IPS-15b (cell line): ENCODE data around the gene ACER2.
A peak's percentile ranks its signal among the peaks of the same experiment; 100 is the strongest.

Experiments used
- H3K27me3 ChIP-seq: one replicate; pipeline ENCODE4 v1.6.1; 2013; ENCODE audit warnings: low read length; ENCODE audit not compliant: control insufficient read depth, insufficient read depth
- H3K36me3 ChIP-seq: one replicate; pipeline ENCODE4 v1.6.1; 2013; ENCODE audit warnings: low read length; ENCODE audit not compliant: control insufficient read depth, insufficient read depth
- H3K4me1 ChIP-seq: one replicate; pipeline ENCODE4 v1.6.1; 2013; ENCODE audit warnings: mild to moderate bottlenecking, low read length; ENCODE audit not compliant: control insufficient read depth, insufficient read depth
- H3K4me3 ChIP-seq: one replicate; pipeline ENCODE4 v1.5.1; 2013; ENCODE audit warnings: low read depth, low read length
- H3K9ac ChIP-seq: one replicate; pipeline ENCODE4 v1.6.1; 2013; ENCODE audit warnings: low read depth, mild to moderate bottlenecking, low read length
- H3K9me3 ChIP-seq: one replicate; pipeline ENCODE4 v1.6.1; 2013; ENCODE audit warnings: mild to moderate bottlenecking, low read length; ENCODE audit not compliant: control insufficient read depth, insufficient read depth

The ACER2 gene

DNA sequence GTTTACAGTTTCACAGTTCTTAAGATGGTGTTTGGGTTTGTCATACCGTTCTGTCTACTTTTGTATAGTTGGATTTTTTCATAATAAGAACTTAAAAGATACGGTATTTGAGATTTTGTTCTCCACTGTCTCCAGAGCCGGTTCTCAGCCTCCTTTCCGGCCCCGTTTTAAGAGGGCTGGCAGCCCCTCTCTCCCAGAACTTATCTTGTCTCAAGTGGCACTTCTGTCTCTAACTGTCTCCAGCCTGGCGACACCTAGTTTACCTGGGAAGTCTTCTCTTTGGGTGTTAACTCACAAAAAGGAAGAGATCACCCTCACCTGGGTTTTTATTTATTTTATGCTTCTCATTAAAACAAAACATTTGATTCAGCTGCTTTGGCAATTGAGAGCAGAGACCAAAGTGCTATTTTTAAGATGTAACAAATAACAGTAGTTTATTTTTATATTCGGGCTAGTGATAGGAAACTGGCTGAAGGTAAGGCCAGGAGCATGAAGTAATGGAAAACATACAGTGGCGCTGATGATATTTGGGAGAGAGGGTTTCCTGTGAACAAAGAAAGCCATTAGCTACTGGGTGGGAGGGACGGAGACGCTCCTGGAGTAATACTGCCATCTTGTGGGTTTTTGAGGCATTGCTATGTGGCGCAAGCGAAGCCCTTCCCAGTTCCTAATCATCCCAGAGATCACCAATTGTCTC lies 48.3 kb downstream of the ACER2 start:
- Histone ChIP-seq H3K27me3 (no peaks in the 10 kb centered on the region), H3K4me1 (peaks cover 9% of the 10 kb centered on the region), H3K4me3 (no peak overlapping the region), H3K9me3 (no peaks in the 10 kb centered on the region), H3K36me3 (no peaks in the 10 kb centered on the region), H3K9ac (no peak overlapping the region)

DNA sequence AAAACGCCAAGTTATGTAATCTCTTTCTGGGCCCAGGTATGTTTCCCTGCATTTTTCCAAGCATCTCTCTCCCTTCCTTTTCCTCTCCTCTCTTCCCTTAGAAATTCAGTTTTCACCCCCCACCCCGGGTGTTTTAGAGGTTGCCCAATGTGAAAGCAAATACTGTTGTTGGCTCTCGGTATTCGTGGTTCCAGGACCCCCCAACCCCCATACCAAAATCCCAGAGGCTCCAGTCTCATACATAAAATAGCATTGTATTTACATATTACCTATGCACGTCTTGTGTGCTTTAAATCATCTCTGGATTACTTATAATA lies 48.8 kb downstream of the ACER2 start:
- H3K4me1 ChIP-seq = peaks cover 9% of the 10 kb centered on the region
- H3K9ac ChIP-seq = no peak overlapping the region
- no peak overlapping the region for H3K4me3 ChIP-seq
- no peaks in the 10 kb centered on the region for H3K27me3 ChIP-seq
- H3K9me3 ChIP-seq = no peaks in the 10 kb centered on the region
- no peaks in the 10 kb centered on the region for H3K36me3 ChIP-seq

DNA sequence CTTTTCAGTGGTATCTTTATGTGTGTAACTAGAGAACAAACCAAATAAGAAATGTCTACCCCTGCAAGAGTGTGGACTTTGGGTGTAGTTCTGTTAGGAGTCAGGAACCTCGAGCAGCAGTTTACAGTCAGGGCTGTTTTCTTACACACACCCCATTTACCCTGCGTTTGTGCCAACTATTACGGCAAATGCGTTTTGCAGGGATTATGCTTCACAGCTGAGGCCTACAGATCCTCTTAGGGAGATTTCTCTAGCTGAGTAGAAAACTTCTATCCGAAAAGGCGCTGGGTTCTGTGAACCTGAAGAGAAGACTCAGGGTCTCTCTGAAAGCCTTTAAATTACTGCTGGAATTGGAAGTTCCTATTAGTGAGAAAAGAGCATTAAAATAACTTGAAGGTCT lies 51.4 kb downstream of the ACER2 start:
- Histone ChIP-seq H3K9ac (no peak overlapping the region), H3K36me3 (no peaks in the 10 kb centered on the region), H3K9me3 (no peaks in the 10 kb centered on the region), H3K4me3 (no peak overlapping the region), H3K27me3 (no peaks in the 10 kb centered on the region), H3K4me1 (peaks cover 5% of the 10 kb centered on the region)

DNA sequence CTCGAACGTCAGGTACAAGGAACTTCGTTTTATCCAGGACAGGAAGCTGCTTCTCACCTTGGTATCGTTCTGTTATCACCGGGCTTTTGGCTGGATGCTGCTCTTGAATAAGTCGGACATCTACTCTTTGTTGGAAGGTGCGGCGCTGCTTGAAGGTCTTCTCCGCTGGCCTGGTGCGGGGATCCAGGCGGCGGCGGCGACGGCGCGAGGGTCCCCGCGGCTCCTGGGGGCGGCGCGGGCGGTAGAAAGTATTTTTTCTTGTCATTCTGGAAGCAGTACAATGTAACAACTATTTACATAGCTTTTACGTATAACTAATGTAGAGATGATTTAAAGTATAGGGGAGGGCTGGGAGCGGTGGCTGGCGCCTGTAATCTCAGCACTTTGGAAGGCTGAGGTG lies 52.3 kb downstream of the ACER2 start:
- Histone ChIP-seq H3K9ac (no peak overlapping the region), H3K27me3 (no peaks in the 10 kb centered on the region), H3K4me1 (peaks cover 5% of the 10 kb centered on the region), H3K9me3 (no peaks in the 10 kb centered on the region), H3K4me3 (no peak overlapping the region), H3K36me3 (no peaks in the 10 kb centered on the region)

DNA sequence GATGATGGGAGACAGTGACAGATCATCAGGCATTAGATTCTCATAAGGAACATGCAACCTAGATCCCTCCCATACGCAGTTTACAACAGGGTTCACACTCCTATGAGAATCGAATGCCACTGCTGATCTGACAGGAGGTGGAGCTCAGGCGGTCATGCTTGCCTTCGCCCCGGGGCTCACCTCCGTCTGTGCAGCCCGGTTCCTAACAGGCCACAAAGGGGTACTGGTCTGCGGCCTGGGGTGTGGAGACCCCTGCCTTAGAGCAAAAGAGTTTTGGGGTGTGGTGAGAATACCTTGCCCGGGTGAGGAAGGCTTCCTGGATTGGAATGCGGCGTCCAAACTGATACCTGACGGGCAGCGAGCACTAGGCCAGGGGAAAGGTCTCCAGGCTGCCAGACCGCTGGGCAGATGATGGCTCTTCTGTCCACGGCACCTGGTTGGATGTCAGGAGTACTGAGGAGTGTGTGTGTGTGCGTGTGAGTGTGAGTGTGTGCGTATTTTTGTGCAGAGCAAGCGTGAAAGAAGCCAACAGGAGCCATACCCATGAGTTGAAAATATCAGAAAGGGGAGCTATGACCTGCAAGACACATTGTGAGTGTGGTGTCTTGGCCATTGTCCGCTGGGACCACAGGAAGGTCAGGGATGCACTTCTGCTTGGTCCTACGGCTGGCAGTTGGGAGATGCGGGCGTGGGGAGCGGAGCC lies 55.4 kb downstream of the ACER2 start:
- H3K36me3 ChIP-seq = no peaks in the 10 kb centered on the region
- no peaks in the 10 kb centered on the region for H3K27me3 ChIP-seq
- H3K9ac ChIP-seq = no peak overlapping the region
- H3K4me1 ChIP-seq = no peaks in the 10 kb centered on the region
- peak overlapping the region; percentile 37 for H3K4me3 ChIP-seq
- no peaks in the 10 kb centered on the region for H3K9me3 ChIP-seq

DNA sequence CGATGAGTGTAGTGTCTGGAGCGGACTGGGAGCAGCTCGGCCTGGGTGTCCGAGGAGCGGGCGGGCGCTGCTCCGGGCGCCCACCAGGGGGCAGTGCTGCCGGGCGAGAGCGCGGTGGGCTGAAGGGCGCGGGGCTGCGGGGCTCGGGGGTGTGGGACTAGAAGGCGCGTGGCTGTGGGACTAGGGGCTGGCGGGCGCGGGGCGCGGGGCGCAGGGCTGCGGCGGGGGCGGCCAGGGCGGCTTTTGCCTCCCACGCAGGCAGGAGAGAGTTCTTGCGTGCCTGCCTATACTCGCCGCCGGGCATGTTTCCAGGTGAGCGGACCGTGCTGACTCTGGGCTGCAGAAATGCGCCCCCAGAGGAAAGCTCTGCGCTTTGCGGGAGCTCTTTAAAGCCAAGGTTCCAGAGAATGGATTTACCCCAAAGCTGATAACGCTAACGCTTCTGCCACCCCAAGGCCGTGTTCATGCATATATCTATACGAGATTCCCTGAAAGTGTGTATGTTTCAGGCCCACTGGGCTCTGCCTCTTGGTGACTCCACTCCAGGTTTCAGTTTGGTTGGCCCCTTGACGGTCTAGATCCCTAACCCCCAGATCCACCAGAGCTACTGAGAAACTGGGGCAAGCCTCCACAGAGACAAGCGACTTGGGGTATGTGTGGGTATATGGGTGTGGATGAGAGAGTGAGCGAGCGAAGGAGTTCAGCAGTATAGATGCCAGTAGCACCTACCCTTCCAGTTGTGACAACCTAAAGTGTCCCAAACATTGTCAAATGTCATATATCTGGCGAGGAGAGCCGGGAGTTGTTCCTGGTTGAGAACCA lies 56.2 kb downstream of the ACER2 start:
- Histone ChIP-seq H3K4me1 (no peaks in the 10 kb centered on the region), H3K9me3 (no peaks in the 10 kb centered on the region), H3K36me3 (no peaks in the 10 kb centered on the region), H3K27me3 (no peaks in the 10 kb centered on the region), H3K9ac (no peak overlapping the region), H3K4me3 (peak overlapping the region; percentile 37)

DNA sequence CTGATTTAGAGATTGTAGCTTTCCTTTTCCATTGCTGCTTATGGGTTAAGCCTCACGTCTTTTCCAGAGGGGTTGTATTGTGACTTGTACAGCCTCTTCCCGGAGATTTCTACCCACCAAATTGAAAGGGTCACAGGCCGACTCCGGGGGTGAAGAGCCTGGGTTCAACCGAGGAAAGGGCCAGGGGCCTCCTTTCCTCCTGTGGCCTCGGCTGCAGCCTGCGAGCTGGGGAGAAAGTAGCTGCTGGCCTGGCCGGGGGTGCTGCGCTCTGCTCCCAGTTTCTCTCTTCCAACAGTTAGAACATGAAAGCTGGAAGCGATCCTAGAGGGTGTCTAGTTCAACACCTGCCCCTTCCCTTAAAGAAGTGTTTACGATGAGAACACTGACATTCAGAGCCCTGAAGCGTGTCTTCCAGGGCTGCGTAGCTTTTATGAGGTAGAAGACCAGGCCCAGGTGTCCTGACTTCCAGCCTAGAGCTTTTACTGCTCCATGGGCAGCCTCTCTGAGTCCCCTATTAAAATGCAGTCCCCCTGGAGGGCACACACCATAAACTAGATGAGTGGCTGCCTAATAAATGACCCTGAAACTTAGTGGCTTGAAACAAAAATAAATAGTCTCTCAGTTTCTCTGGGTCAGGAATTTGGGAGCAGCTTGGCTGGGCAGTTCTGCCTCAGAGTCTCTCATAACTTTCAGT lies 56.9 kb downstream of the ACER2 start:
- Histone ChIP-seq H3K27me3 (no peaks in the 10 kb centered on the region), H3K36me3 (no peaks in the 10 kb centered on the region), H3K4me1 (no peaks in the 10 kb centered on the region), H3K4me3 (no peak overlapping the region), H3K9me3 (no peaks in the 10 kb centered on the region), H3K9ac (no peak overlapping the region)

DNA sequence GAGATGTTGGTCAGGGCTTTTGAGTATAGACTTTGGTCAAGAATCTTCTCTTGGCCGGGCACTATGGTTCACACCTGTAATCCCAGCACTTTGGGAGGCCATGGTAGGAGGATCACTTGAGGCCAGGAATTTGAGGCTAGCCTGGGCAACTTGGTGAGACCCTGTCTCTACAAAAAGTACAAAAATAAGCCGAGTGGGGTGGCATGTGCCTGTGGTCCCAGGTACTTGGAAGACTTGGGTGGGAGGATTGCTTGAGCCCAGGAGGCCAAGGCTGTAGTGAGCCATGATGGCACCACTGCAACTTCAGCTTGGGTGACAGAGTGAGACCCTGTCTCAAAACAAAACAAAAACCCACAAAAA lies 57.5 kb downstream of the ACER2 start:
- no peak overlapping the region for H3K9ac ChIP-seq
- no peaks in the 10 kb centered on the region for H3K4me1 ChIP-seq
- no peaks in the 10 kb centered on the region for H3K36me3 ChIP-seq
- H3K4me3 ChIP-seq = no peak overlapping the region
- no peaks in the 10 kb centered on the region for H3K9me3 ChIP-seq
- no peaks in the 10 kb centered on the region for H3K27me3 ChIP-seq

DNA sequence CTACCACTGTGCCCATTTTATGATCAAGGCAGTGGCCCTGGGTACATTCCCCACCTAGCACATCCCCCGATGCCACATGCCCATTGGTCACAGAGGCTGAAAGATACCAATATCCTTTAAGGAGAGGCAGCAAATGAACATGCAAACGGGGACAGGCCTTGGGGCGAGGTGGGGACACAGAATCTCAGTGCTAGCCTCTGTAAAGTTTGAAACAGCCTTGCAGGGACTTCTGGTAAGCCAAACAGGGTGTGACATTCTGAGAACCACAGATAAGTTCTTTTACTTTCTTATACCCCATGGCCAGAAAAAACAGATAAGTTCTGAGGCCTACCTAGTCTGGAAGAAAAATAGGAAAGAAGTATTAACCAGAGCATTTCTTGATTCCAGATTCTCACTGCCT lies 60.5 kb downstream of the ACER2 start:
- no peaks in the 10 kb centered on the region for H3K27me3 ChIP-seq
- no peaks in the 10 kb centered on the region for H3K9me3 ChIP-seq
- no peaks in the 10 kb centered on the region for H3K36me3 ChIP-seq
- peaks cover 3% of the 10 kb centered on the region for H3K4me1 ChIP-seq
- no peak overlapping the region for H3K4me3 ChIP-seq
- H3K9ac ChIP-seq = no peak overlapping the region

DNA sequence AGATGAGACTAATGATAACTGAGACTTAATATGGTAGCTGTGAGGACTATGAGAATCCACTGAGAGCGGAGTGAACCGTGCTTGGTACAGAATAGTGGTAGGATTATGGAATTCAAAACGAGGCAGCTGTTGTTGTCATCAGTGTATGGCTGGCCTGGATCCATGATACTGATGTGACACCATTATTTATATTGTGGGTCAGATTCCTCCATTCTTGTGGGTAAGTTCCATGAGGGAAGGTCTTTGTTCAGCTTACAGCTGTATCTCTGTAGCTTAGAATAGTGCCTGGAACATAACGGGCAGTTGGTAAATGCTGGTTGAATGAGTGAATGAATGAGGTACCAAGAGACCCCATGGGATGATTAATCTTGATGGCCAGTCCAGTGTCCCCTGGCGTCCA lies 61.8 kb downstream of the ACER2 start:
- H3K4me3 ChIP-seq = no peak overlapping the region

DNA sequence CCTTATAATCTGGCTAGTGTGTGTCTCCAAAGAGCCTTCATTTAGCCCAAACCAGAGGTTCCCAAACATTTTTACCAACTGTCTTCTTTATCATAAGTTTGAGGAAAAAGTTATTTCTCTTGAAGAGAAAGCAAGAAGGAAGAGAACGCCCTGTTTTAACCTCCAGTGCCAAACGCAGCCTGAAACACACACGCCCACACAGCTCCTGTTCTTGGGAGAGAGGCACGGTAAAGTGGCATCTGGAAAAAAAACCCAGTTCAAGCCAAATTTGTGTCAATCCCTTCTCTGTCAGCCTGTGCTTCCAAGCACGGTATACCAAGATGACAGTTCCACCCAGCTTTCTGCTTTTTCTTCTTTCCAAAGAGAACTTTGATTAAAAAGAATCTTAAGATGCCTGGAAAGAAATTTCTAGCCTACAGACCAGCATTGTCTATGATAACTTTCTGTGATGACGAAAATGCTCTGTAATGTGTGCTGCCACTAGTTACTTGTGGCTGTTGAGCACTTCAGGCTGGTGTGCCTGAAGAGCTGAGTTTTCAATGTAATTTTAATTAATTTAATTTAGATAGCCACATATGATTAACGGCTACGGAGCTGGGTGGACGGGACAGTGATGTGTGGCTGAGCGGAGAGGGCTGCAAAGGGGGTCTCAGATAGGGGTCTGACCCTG lies 62.3 kb downstream of the ACER2 start:
- H3K9ac ChIP-seq = no peak overlapping the region
- no peak overlapping the region for H3K4me3 ChIP-seq
- H3K9me3 ChIP-seq = no peaks in the 10 kb centered on the region
- no peaks in the 10 kb centered on the region for H3K36me3 ChIP-seq
- no peaks in the 10 kb centered on the region for H3K27me3 ChIP-seq
- H3K4me1 ChIP-seq = peaks cover 3% of the 10 kb centered on the region

More for the DNA sequence above, 61.8 kb downstream of the ACER2 start:
- no peaks in the 10 kb centered on the region for H3K36me3 ChIP-seq
- H3K9ac ChIP-seq = no peak overlapping the region
- no peaks in the 10 kb centered on the region for H3K9me3 ChIP-seq
- H3K27me3 ChIP-seq = no peaks in the 10 kb centered on the region
- peaks cover 3% of the 10 kb centered on the region for H3K4me1 ChIP-seq
